ENCODE measurements around the gene MMP24OS. TPM values are rescaled to one million over a fixed set of nuclear protein-coding genes. Genes with fewer than 3 reads are reported as not detected.
A peak's percentile ranks its signal among the peaks of the same experiment; 100 is the strongest.
"Not testable (repeated sequence)": the region's sequence is repeated elsewhere in the genome, so short reads cannot be mapped to it uniquely, and the experiment has no call there.

MMP24OS gene
- total RNA-seq, 1 donor from 2014 or later = 78.7 TPM

DNA sequence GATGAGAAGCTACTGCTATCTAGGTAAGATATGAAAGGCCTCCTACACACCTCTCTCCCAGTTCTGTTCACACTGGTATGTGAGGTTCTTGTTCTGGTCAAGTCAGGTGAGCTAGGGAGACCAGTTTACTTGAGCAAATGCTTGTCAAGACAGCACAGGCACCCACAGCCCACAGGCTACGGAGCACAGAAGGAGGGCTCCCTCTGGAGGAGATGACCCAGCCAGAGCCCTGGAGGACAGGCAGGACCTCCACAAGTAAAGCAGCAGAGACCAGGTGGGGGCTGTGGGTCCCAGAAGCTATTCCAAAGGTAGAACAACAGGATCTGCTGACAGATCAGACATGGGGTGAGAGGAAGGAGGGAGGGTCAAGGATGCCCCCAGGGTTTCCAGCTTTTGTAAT lies 13.2 kb downstream of the MMP24OS start:
- intact Hi-C loops (cut with DNase I) = no loop called here
- TF ChIP-seq, protein P1, sequence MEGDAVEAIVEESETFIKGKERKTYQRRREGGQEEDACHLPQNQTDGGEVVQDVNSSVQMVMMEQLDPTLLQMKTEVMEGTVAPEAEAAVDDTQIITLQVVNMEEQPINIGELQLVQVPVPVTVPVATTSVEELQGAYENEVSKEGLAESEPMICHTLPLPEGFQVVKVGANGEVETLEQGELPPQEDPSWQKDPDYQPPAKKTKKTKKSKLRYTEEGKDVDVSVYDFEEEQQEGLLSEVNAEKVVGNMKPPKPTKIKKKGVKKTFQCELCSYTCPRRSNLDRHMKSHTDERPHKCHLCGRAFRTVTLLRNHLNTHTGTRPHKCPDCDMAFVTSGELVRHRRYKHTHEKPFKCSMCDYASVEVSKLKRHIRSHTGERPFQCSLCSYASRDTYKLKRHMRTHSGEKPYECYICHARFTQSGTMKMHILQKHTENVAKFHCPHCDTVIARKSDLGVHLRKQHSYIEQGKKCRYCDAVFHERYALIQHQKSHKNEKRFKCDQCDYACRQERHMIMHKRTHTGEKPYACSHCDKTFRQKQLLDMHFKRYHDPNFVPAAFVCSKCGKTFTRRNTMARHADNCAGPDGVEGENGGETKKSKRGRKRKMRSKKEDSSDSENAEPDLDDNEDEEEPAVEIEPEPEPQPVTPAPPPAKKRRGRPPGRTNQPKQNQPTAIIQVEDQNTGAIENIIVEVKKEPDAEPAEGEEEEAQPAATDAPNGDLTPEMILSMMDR (IDR thresholded peaks at IDR 0.05) = no peak
- Histone ChIP-seq H3K9me3 (no peaks in the 10 kb centered on the region), H3K4me1 (peaks cover 24% of the 10 kb centered on the region), H3K27me3 (ENCODE audit: low read depth) (no peaks in the 10 kb centered on the region), H3K27ac (peak overlapping the region; percentile 83), H3K4me3 (no peak overlapping the region), H3K36me3 (peaks cover 42% of the 10 kb centered on the region)
- ATAC-seq = peak; percentile 16 to 39
- DNase-seq = no peak

DNA sequence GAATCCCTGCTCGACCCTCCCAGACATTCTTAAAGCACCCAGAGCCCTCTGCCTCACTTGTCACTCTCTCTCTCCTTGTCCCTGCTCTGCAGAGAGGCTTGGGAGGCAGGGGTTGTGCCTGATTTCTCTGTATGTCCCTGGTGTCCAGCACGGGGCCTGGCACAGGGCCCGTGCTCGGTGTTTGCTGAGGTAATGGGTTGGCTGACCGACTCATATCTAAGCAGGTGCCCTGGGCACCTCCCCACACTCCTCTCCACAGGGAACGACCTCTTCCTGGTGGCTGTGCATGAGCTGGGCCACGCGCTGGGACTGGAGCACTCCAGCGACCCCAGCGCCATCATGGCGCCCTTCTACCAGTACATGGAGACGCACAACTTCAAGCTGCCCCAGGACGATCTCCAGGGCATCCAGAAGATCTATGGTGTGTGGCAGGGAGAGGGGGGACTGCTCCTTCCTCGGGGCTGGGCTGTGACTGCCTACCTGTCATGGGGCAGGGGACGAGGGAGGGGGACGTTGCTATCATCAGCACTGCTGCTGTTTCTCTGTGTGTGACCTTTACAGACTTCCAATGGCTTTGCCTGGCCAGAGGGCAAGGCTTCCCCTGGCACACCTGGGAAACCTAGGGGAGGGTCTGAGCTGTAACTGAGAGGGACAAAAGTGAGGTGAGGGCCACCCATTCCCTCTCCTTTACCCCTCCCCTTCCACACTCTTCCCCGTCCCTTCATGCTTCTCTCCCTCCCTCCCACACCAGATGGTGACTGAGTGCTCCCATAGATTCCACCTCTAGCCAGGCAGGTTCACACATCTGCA lies 14.2 kb downstream of the MMP24OS start:
- Histone ChIP-seq H3K27me3 (ENCODE audit: low read depth) (no peaks in the 10 kb centered on the region), H3K27ac (peak overlapping the region; percentile 83), H3K36me3 (peaks cover 33% of the 10 kb centered on the region), H3K4me1 (peaks cover 15% of the 10 kb centered on the region), H3K9me3 (no peaks in the 10 kb centered on the region), H3K4me3 (peak overlapping the region; percentile 41)
- intact Hi-C loops (cut with DNase I) = no loop called here
- ATAC-seq (peak; percentile 83 to 89), DNase-seq (peak; percentile 77)
- TF ChIP-seq, protein P1 (IDR thresholded peaks at IDR 0.05) = no peak

DNA sequence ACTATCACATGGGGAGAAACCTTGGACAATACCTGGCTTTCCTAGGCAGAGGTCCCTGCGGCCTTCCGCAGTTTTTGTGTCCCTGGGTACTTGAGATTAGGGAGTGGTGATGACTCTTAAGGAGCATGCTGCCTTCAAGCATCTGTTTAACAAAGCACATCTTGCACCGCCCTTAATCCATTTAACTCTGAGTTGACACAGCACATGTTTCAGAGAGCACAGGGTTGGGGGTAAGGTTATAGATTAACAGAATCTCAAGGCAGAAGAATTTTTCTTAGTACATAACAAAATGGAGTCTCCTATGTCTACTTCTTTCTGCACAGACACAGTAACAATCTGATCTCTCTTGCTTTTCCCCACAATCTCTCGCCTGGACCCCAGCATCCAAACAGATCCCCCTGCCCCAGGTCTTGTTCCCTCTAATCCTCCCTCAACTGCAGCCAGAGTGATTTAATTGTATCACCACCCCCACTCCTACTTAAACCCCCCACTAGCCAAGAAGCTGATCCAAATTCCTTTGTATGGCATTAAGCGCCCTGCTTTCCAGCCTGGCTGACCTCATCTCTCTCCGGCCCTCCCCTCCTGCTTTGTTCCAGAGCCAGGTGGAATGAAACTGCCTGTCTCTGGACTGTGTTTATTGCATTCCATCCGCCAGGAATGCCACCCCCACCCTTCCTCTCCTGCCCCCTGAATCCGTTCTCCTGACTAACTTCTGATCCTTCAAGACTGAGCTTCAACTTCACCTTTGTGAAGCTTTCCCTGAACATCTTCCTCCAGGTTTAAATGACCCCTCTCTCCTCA lies 15.0 kb downstream of the MMP24OS start:
- H3K4me3 ChIP-seq; intact Hi-C loops (cut with DNase I); H3K27me3 ChIP-seq (ENCODE audit: low read depth); H3K9me3 ChIP-seq: not testable (repeated sequence)
- Histone ChIP-seq H3K27ac (peak overlapping the region; percentile 83), H3K4me1 (peaks cover 15% of the 10 kb centered on the region), H3K36me3 (peaks cover 26% of the 10 kb centered on the region)
- DNase-seq (peak; percentile 65), ATAC-seq (peak; percentile 87 to 90)

DNA sequence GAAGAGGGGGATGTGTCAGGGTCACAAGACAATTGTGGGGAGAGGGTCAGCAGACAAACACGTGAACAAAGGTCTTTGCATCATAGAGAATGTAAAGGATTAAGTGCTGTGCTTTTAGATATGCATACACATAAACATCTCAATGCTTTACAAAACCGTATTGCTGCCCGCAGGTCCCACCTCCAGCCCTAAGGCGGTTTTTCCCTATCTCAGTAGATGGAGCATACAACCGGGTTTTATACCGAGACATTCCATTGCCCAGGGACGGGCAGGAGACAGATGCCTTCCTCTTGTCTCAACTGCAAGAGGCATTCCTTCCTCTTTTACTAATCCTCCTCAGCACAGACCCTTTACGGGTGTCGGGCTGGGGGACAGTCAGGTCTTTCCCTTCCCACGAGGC lies 15.6 kb downstream of the MMP24OS start:
- Histone ChIP-seq H3K36me3 (peaks cover 20% of the 10 kb centered on the region), H3K27ac (peak overlapping the region; percentile 41), H3K4me1 (peaks cover 15% of the 10 kb centered on the region)
- H3K27me3 ChIP-seq (ENCODE audit: low read depth); ATAC-seq; H3K4me3 ChIP-seq; intact Hi-C loops (cut with DNase I); H3K9me3 ChIP-seq; DNase-seq: not testable (repeated sequence)

DNA sequence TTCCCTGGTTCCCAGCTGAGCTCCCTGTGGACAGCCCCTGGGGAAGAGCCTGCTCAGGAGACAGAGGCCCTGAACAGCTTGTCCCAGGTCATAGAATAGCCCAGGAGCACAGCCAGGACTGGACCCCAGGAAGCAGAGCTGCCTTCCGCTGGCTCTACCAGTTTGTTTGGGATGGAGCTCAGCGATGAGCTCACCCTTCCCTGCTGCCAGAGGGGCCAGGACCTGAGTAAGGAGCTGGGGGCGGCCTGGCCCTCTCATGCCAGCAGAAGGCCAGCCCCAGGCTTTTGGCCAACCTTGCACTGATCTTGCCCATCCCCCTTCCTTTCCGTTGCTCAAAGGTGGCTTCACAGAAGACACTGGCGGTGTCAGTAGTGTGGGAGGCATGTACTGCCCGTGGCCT lies 17.5 kb downstream of the MMP24OS start:
- intact Hi-C loops (cut with DNase I) = no loop called here
- DNase-seq (no peak), ATAC-seq (no peak)
- peaks cover 10% of the 10 kb centered on the region for H3K36me3 ChIP-seq
- no peaks in the 10 kb centered on the region for H3K9me3 ChIP-seq
- no peak overlapping the region for H3K27ac ChIP-seq
- H3K27me3 ChIP-seq (ENCODE audit: low read depth) = no peaks in the 10 kb centered on the region
- no peak overlapping the region for H3K4me3 ChIP-seq
- peaks cover 15% of the 10 kb centered on the region for H3K4me1 ChIP-seq
- TF ChIP-seq, protein P1 (IDR thresholded peaks at IDR 0.05) = no peak

DNA sequence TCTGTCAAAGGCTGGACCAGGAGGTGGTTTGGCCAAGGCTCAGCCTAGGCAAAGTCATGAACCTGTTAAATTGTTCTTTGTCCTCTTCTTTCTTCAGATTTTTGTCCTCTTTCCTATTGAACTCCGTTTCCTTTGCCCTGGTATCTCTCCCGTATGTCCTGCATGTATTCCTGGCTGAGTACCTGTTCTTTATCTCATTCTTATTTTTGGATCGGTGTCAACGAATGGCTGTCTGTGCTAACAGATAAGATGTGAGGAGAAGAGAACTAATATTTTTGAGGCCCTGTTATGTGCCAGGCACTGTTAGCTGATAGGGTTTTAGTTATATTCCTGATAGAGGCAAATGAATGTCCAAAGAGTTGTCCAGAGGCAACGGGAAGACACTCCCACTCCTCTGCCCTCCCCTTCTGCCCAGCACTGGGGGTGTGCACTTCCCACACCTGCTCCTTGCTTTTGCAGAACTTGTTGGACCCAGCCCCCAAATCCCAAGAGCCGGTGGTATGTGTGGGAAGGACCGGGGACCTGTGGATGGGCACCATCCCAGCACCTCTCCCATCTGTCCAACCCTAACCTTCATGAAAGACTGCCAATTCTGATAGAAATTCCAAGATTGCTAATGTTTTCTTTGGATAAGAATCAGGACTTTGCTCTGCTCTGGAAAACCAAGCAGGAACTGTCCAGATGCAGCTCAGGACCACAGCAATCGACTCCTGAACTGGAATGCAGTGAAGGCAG lies 20.6 kb downstream of the MMP24OS start:
- intact Hi-C loops (cut with DNase I) = no loop called here
- Histone ChIP-seq H3K27me3 (ENCODE audit: low read depth) (no peaks in the 10 kb centered on the region), H3K36me3 (peaks cover 7% of the 10 kb centered on the region), H3K4me3 (no peak overlapping the region), H3K4me1 (peaks cover 3% of the 10 kb centered on the region), H3K27ac (no peak overlapping the region), H3K9me3 (no peaks in the 10 kb centered on the region)
- TF ChIP-seq, protein P1 (IDR thresholded peaks at IDR 0.05) = no peak
- ATAC-seq = no peak
- no peak for DNase-seq

Data from lower lobe of right lung (tissue), 2 donors.